H1 (cell line): ENCODE measurements around the gene MYH6. TPM values are rescaled to one million over a fixed set of nuclear protein-coding genes. Genes with fewer than 3 reads are reported as not detected.

Source experiments
- CTBP2 ChIP-seq: IDR thresholded peaks from 2 replicates; pipeline ENCODE4 v1.7.0; 2011; ENCODE audit warnings: borderline replicate concordance, mild to moderate bottlenecking, moderate library complexity, mixed read lengths, low read length; ENCODE audit not compliant: insufficient read depth, insufficient read length
- E2F6 ChIP-seq: IDR thresholded peaks from 2 replicates; pipeline ENCODE4 v1.6.1; 2012; ENCODE audit warnings: inconsistent platforms
- EP300 ChIP-seq, 2 experiments: IDR thresholded peaks; 1 replicate in 1 of 2; 2 replicates in 1 of 2; pipeline ENCODE4 v1.6.1; 2011 to 2012; ENCODE audit warnings: low read depth in 2 of 2, low read length in 2 of 2, mild to moderate bottlenecking in 2 of 2, borderline replicate concordance in 1 of 2, inconsistent platforms in 1 of 2, moderate library complexity in 1 of 2
- FOSL1 ChIP-seq: IDR thresholded peaks from 2 replicates; pipeline ENCODE4 v1.6.1; 2011; ENCODE audit warnings: mild to moderate bottlenecking, low read depth, low read length, moderate library complexity; ENCODE audit not compliant: insufficient read depth
- POU5F1 ChIP-seq: IDR thresholded peaks from 2 replicates; pipeline ENCODE4 v1.6.1; 2011; ENCODE audit warnings: low read depth, mild to moderate bottlenecking, low read length, moderate library complexity
- RNF2 ChIP-seq: fragments of 200-900, 300-1000 bp; sonication (generic); IDR thresholded peaks from 2 replicates; pipeline ENCODE4 v1.7.1; 2016; ENCODE audit warnings: borderline replicate concordance, low read depth, mild to moderate bottlenecking, antibody characterized with exemption, low read length; ENCODE audit not compliant: poor library complexity, severe bottlenecking; ENCODE audit errors: missing control alignments
- YY1 ChIP-seq: IDR thresholded peaks from 2 replicates; pipeline ENCODE4 v1.6.1; 2011; ENCODE audit warnings: low read depth, mild to moderate bottlenecking, low read length
- polyA plus RNA-seq, 7 experiments: library from polyadenylated mRNA; depleted of rRNA in 3 of 7; stranded (reverse) in 5 of 7; unstranded in 2 of 7; fragments of >200 nt in 5 of 7; fragments of 200-250 nt in 2 of 7; gene quantifications; 1 replicate in 5 of 7; 2 replicates in 1 of 7; 4 replicates in 1 of 7; pipeline versions ENCODE4 v1.2.1 to v1.2.3, GENCODE V29; 2011 to 2013; ENCODE audit warnings: missing spikeins in 2 of 7, mixed read lengths in 2 of 7
- total RNA-seq: library from RNA; stranded (reverse); fragmentation: NEBNext Ultra II Directional; extraction: Animal tissue kit (Norgen Biotek cat#: 25700); gene quantifications from 2 replicates; pipeline ENCODE4 v1.2.1, GENCODE V29; 2021

Gene MYH6
- total and polyA plus RNA-seq, 2 of the 8 experiments (the other 6 are each of a cell fraction or from before 2014, with no cell fraction given): 0.03 TPM; not detected in 1

GRCh38 chr14:23396781-23397407, 11.2 kb downstream of the MYH6 start (continued):
- TF ChIP-seq EP300 (IDR thresholded peaks at IDR 0.05; ENCODE audit: borderline replicate concordance in 1 of 2, low read depth in 2 of 2, low read length in 2 of 2) (no peak), RNF2 (no peak), YY1 (no peak), FOSL1 (no peak), POU5F1 (no peak), CTBP2 (no peak), E2F6 (no peak)
